GM12873 (cell line): ENCODE measurements around the gene PDE9A.

ENCODE experiments used
- CTCF ChIP-seq: IDR thresholded peaks from 2 replicates; pipeline ENCODE4 v1.5.1; 2012; ENCODE audit warnings: low read depth, mild to moderate bottlenecking, moderate library complexity, low read length, control low read depth; ENCODE audit not compliant: insufficient read depth; ENCODE audit errors: missing control alignments

The PDE9A gene

GRCh38 chr21:42645211-42646075 lies 8.0 kb upstream of the PDE9A start:
- TF ChIP-seq CTCF = no peak

- TF ChIP-seq CTCF = no peak
Observed at GRCh38 chr21:42646076-42646825, 7.2 kb upstream of the PDE9A start.

- no peak for TF ChIP-seq CTCF
Observed at GRCh38 chr21:42646836-42647235, 6.6 kb upstream of the PDE9A start.

- TF ChIP-seq CTCF = no peak
Observed at GRCh38 chr21:42648606-42649005, 4.8 kb upstream of the PDE9A start.

- TF ChIP-seq CTCF = no peak
Observed at GRCh38 chr21:42649122-42650032, 4.0 kb upstream of the PDE9A start.

GRCh38 chr21:42650033-42650370 lies 3.4 kb upstream of the PDE9A start:
- no peak for TF ChIP-seq CTCF
